Activated CD8-positive, alpha-beta T cell treated with anti-CD3 and anti-CD28 coated beads, Interleukin-2, amount 10 ng/mL, durations not matched to agents 7 days and 5 days (primary cell): ENCODE measurements around the gene TRPV4. TPM values are rescaled to one million over a fixed set of nuclear protein-coding genes. Genes with fewer than 3 reads are reported as not detected.

Experiments used
- ATAC-seq: fragments of 150-1000 bp; cut with Tn5 transposase; one replicate; pipeline ENCODE4 v1.10.0; 2021; ENCODE audit warnings: moderate library complexity
- CTCF ChIA-PET: fragments of 350-600 bp; sonication (Branson Sonifier 250); formaldehyde crosslinking; loops from one replicate; lab custom pipeline; 2021; ENCODE audit warnings: antibody characterized with exemption; lab: Charles Lee
- POLR2A ChIA-PET: fragments of 350-600 bp; sonication (Branson Sonifier 250); formaldehyde crosslinking; loops from one replicate; lab custom pipeline; 2021; ENCODE audit warnings: antibody characterized with exemption; lab: Charles Lee
- DNase-seq: peaks from one replicate; pipeline ENCODE4 v3.0.0-alpha.2; 2020
- H3K27ac Mint-ChIP-seq: one replicate; pipeline ENCODE4 v1.8.0; 2021; ENCODE audit warnings: mild to moderate bottlenecking, mixed read lengths
- H3K27me3 Mint-ChIP-seq: one replicate; pipeline ENCODE4 v1.8.0; 2021; ENCODE audit warnings: low read depth, mixed read lengths
- H3K36me3 Mint-ChIP-seq: one replicate; pipeline ENCODE4 v1.8.0; 2021; ENCODE audit warnings: low read depth, mixed read lengths
- H3K4me1 Mint-ChIP-seq: one replicate; pipeline ENCODE4 v1.8.0; 2021; ENCODE audit warnings: low read depth, mixed read lengths
- H3K4me3 Mint-ChIP-seq: one replicate; pipeline ENCODE4 v1.8.0; 2021; ENCODE audit warnings: mild to moderate bottlenecking, mixed read lengths
- H3K9me3 Mint-ChIP-seq: one replicate; pipeline ENCODE4 v1.8.0; 2022; ENCODE audit warnings: mixed read lengths; ENCODE audit not compliant: insufficient read depth
- total RNA-seq, 2 experiments: library from RNA; stranded (reverse); gene quantifications; one replicate each; pipeline ENCODE4 v1.2.3, GENCODE V29; 2021

Gene TRPV4
- total RNA-seq, 2 experiments from 2014 or later: not detected

- H3K27me3 Mint-ChIP-seq: peaks cover 8% of the 10 kb centered on the region
- H3K9me3 Mint-ChIP-seq: no peaks in the 10 kb centered on the region
- no peak overlapping the region for H3K27ac Mint-ChIP-seq
- H3K4me3 Mint-ChIP-seq: no peak overlapping the region
- H3K4me1 Mint-ChIP-seq: no peaks in the 10 kb centered on the region
- CTCF ChIA-PET: interaction anchor here (1.4 kb wide), 1 partner anchor 406 kb away, joined by 3 read pairs; no protein-coding TSS in a partner anchor
- no peaks in the 10 kb centered on the region for H3K36me3 Mint-ChIP-seq
- POLR2A ChIA-PET: no interaction called here
- DNase-seq (no peak), ATAC-seq (no peak)
These were observed 6.2 kb upstream of the TRPV4 start for GRCh38 chr12:109839444-109839843.

GRCh38 chr12:109836916-109837315 is 3.7 kb upstream of the TRPV4 start:
- Mint-ChIP-seq H3K4me1 (peaks cover 1% of the 10 kb centered on the region), H3K4me3 (no peak overlapping the region), H3K9me3 (no peaks in the 10 kb centered on the region), H3K36me3 (no peaks in the 10 kb centered on the region), H3K27me3 (peaks cover 19% of the 10 kb centered on the region), H3K27ac (no peak overlapping the region)
- DNase-seq (no peak), ATAC-seq (no peak)
- ChIA-PET POLR2A (no interaction called here), CTCF (interaction anchor here (2.3 kb wide), 1 partner anchor 8 kb away, joined by 24 read pairs; no protein-coding TSS in a partner anchor)

- POLR2A ChIA-PET: interaction anchor here (0.6 kb wide), 1 partner anchor 40 kb away, joined by 3 read pairs; no protein-coding TSS in a partner anchor
- CTCF ChIA-PET: interaction anchor here (0.8 to 2.3 kb wide), 3 partner anchors 9 to 53 kb away, joined by 3 to 24 read pairs (median 3); no protein-coding TSS in a partner anchor
- DNase-seq (no peak), ATAC-seq (no peak)
- Mint-ChIP-seq H3K4me1 (peaks cover 1% of the 10 kb centered on the region), H3K36me3 (no peaks in the 10 kb centered on the region), H3K9me3 (no peaks in the 10 kb centered on the region), H3K27ac (no peak overlapping the region), H3K4me3 (no peak overlapping the region), H3K27me3 (peaks cover 29% of the 10 kb centered on the region)
These were observed 2.6 kb upstream of the TRPV4 start for GRCh38 chr12:109835827-109836226.

GRCh38 chr12:109832541-109833306 is 474 bp downstream of the TRPV4 start:
- Mint-ChIP-seq H3K4me1 (peaks cover 8% of the 10 kb centered on the region), H3K27me3 (peaks cover 31% of the 10 kb centered on the region), H3K4me3 (no peak overlapping the region), H3K9me3 (no peaks in the 10 kb centered on the region), H3K27ac (no peak overlapping the region), H3K36me3 (no peaks in the 10 kb centered on the region)
- CTCF ChIA-PET: interaction anchor here (1.6 to 6.1 kb wide), 2 partner anchors 11 to 21 kb away, joined by 3 to 43 read pairs; no protein-coding TSS in a partner anchor
- POLR2A ChIA-PET: no interaction called here
- DNase-seq (no peak), ATAC-seq (no peak)

- Mint-ChIP-seq H3K27me3 (peaks cover 31% of the 10 kb centered on the region), H3K9me3 (no peaks in the 10 kb centered on the region), H3K4me3 (no peak overlapping the region), H3K36me3 (no peaks in the 10 kb centered on the region), H3K27ac (no peak overlapping the region), H3K4me1 (peaks cover 11% of the 10 kb centered on the region)
- ATAC-seq (no peak), DNase-seq (no peak)
- ChIA-PET CTCF (interaction anchor here (1.6 to 6.1 kb wide), 2 partner anchors 12 to 21 kb away, joined by 3 to 43 read pairs; no protein-coding TSS in a partner anchor), POLR2A (interaction anchor here (1.3 kb wide), 1 partner anchor 16 kb away, joined by 3 read pairs; no protein-coding TSS in a partner anchor)
These were observed 1.3 kb downstream of the TRPV4 start for GRCh38 chr12:109831929-109832328.

- H3K9me3 Mint-ChIP-seq: no peaks in the 10 kb centered on the region
- CTCF ChIA-PET: interaction anchor here (1.6 to 6.1 kb wide), 2 partner anchors 13 to 22 kb away, joined by 3 to 43 read pairs; no protein-coding TSS in a partner anchor
These were observed 1.8 kb downstream of the TRPV4 start for GRCh38 chr12:109831365-109831764.

GRCh38 chr12:109830718-109831117 is 2.5 kb downstream of the TRPV4 start:
- Mint-ChIP-seq H3K27ac (no peak overlapping the region), H3K9me3 (no peaks in the 10 kb centered on the region), H3K4me1 (peaks cover 11% of the 10 kb centered on the region), H3K36me3 (no peaks in the 10 kb centered on the region), H3K4me3 (no peak overlapping the region), H3K27me3 (peaks cover 29% of the 10 kb centered on the region)
- ATAC-seq: no peak
- POLR2A ChIA-PET: interaction anchor here (1.3 kb wide), 1 partner anchor 18 kb away, joined by 3 read pairs; no protein-coding TSS in a partner anchor
- DNase-seq: no peak
- CTCF ChIA-PET: interaction anchor here (6.1 kb wide), 1 partner anchor 13 kb away, joined by 43 read pairs; no protein-coding TSS in a partner anchor

More at GRCh38 chr12:109831365-109831764, 1.8 kb downstream of the TRPV4 start:
- H3K4me1 Mint-ChIP-seq: peaks cover 11% of the 10 kb centered on the region
- H3K27ac Mint-ChIP-seq: no peak overlapping the region
- no peak overlapping the region for H3K4me3 Mint-ChIP-seq
- POLR2A ChIA-PET: interaction anchor here (1.3 kb wide), 1 partner anchor 17 kb away, joined by 3 read pairs; no protein-coding TSS in a partner anchor
- peaks cover 30% of the 10 kb centered on the region for H3K27me3 Mint-ChIP-seq
- no peaks in the 10 kb centered on the region for H3K36me3 Mint-ChIP-seq
- no peak for ATAC-seq
- DNase-seq: no peak

GRCh38 chr12:109830267-109830666 is 2.9 kb downstream of the TRPV4 start:
- Mint-ChIP-seq H3K36me3 (no peaks in the 10 kb centered on the region), H3K4me1 (peaks cover 11% of the 10 kb centered on the region), H3K27ac (no peak overlapping the region), H3K9me3 (no peaks in the 10 kb centered on the region), H3K27me3 (peaks cover 27% of the 10 kb centered on the region), H3K4me3 (no peak overlapping the region)
- ChIA-PET CTCF (interaction anchor here (6.1 kb wide), 1 partner anchor 14 kb away, joined by 43 read pairs; no protein-coding TSS in a partner anchor), POLR2A (no interaction called here)
- DNase-seq (no peak), ATAC-seq (no peak)

- POLR2A ChIA-PET: no interaction called here
- peaks cover 24% of the 10 kb centered on the region for H3K27me3 Mint-ChIP-seq
These were observed 3.5 kb downstream of the TRPV4 start for GRCh38 chr12:109829667-109830066.

GRCh38 chr12:109828754-109829511 is 4.3 kb downstream of the TRPV4 start:
- POLR2A ChIA-PET: no interaction called here

More at GRCh38 chr12:109829667-109830066, 3.5 kb downstream of the TRPV4 start:
- no peak overlapping the region for H3K4me3 Mint-ChIP-seq
- peaks cover 11% of the 10 kb centered on the region for H3K4me1 Mint-ChIP-seq
- ATAC-seq: no peak
- no peak overlapping the region for H3K27ac Mint-ChIP-seq
- DNase-seq: no peak
- H3K9me3 Mint-ChIP-seq: no peaks in the 10 kb centered on the region
- CTCF ChIA-PET: interaction anchor here (1.0 to 6.1 kb wide), 3 partner anchors 14 to 24 kb away, joined by 3 to 43 read pairs (median 3); no protein-coding TSS in a partner anchor
- H3K36me3 Mint-ChIP-seq: no peaks in the 10 kb centered on the region

More at GRCh38 chr12:109828754-109829511, 4.3 kb downstream of the TRPV4 start:
- H3K4me1 Mint-ChIP-seq: peaks cover 11% of the 10 kb centered on the region
- H3K27me3 Mint-ChIP-seq: peaks cover 19% of the 10 kb centered on the region
- H3K4me3 Mint-ChIP-seq: no peak overlapping the region
- no peaks in the 10 kb centered on the region for H3K9me3 Mint-ChIP-seq
- H3K27ac Mint-ChIP-seq: no peak overlapping the region
- no peaks in the 10 kb centered on the region for H3K36me3 Mint-ChIP-seq
- DNase-seq: no peak
- CTCF ChIA-PET: interaction anchor here (0.8 to 6.1 kb wide), 4 partner anchors 15 to 25 kb away, joined by 3 to 43 read pairs (median 3); no protein-coding TSS in a partner anchor
- no peak for ATAC-seq
